HG02642 (cell line): ENCODE measurements around the gene C1orf116.

Experiments used
- ATAC-seq: cut with Tn5 transposase; IDR thresholded peaks from one replicate; pipeline ENCODE4 v1.9.1; 2021; ENCODE audit warnings: mild to moderate bottlenecking; ENCODE audit not compliant: unreplicated experiment, poor library complexity

The C1orf116 gene

GRCh38 chr1:207021876-207022596 lies 10.5 kb downstream of the C1orf116 start:
- ATAC-seq = no peak

- no peak for ATAC-seq
Measured at GRCh38 chr1:207021139-207021861, 11.3 kb downstream of the C1orf116 start.

GRCh38 chr1:207020709-207021107 lies 11.8 kb downstream of the C1orf116 start:
- ATAC-seq = no peak

GRCh38 chr1:207020065-207020708 lies 12.4 kb downstream of the C1orf116 start:
- ATAC-seq = no peak

- ATAC-seq = no peak
Measured at GRCh38 chr1:207019661-207020060, 12.9 kb downstream of the C1orf116 start.

GRCh38 chr1:207019161-207019560 lies 13.4 kb downstream of the C1orf116 start:
- ATAC-seq = no peak

GRCh38 chr1:207018707-207019106 lies 13.8 kb downstream of the C1orf116 start:
- no peak for ATAC-seq

- no peak for ATAC-seq
Measured at GRCh38 chr1:207017615-207018559, 14.7 kb downstream of the C1orf116 start.

- no peak for ATAC-seq
Measured at GRCh38 chr1:207015791-207016190, 16.8 kb downstream of the C1orf116 start.

GRCh38 chr1:207014728-207015127 lies 17.8 kb downstream of the C1orf116 start:
- no peak for ATAC-seq

GRCh38 chr1:207013321-207014085 lies 19.1 kb downstream of the C1orf116 start:
- no peak for ATAC-seq

GRCh38 chr1:207010726-207011125 lies 21.8 kb downstream of the C1orf116 start:
- ATAC-seq = no peak

- ATAC-seq = no peak
Measured at GRCh38 chr1:207009945-207010344, 22.6 kb downstream of the C1orf116 start.

GRCh38 chr1:207009182-207009850 lies 23.2 kb downstream of the C1orf116 start:
- no peak for ATAC-seq

- ATAC-seq = no peak
Measured at GRCh38 chr1:207007352-207008033, 25.1 kb downstream of the C1orf116 start.

- no peak for ATAC-seq
Measured at GRCh38 chr1:207006914-207007313, 25.6 kb downstream of the C1orf116 start.

GRCh38 chr1:207006083-207006482 lies 26.5 kb downstream of the C1orf116 start:
- no peak for ATAC-seq
